ENCODE data around the gene KLF5.

GRCh38 chr13:73038064-73038463, 20.7 kb upstream of the KLF5 start:
- no peak for TF ChIP-seq EZH2 (IDR thresholded peaks at IDR 0.05; ENCODE audit: insufficient read depth, poor library complexity, severe bottlenecking)
- TF ChIP-seq EZH2phosphoT487 (IDR thresholded peaks at IDR 0.05; ENCODE audit: insufficient read depth, low read depth): no peak

Data from GM23248 (cell line).